Measurements from ENCODE around the gene ZNF785. TPM values are rescaled to one million over a fixed set of nuclear protein-coding genes. Genes with fewer than 3 reads are reported as not detected.

Gene ZNF785
- total and polyA plus RNA-seq, 2 donors (not counting 3 experiments of a cell fraction or from before 2014, with no cell fraction given): 7.8 to 21.9 TPM

- Histone ChIP-seq H3K27me3 (ENCODE audit: control insufficient read depth in 2 of 2, insufficient read depth in 2 of 2, low read length in 2 of 2) (no peaks in the 10 kb centered on the region), H3K9ac (replicated peaks; ENCODE audit: extremely low read depth, insufficient read depth, low read length) (no peak overlapping the region), H4K20me1 (replicated peaks; ENCODE audit: control insufficient read depth, extremely low read depth, insufficient read depth, low read length) (no peaks in the 10 kb centered on the region), H3K9me3 (replicated peaks; ENCODE audit: control insufficient read depth, insufficient read depth, low read length) (no peaks in the 10 kb centered on the region), H3K9me1 (replicated peaks; ENCODE audit: control insufficient read depth, extremely low read depth, insufficient read depth, low read length) (no peaks in the 10 kb centered on the region), H3K4me2 (ENCODE audit: insufficient read depth, low read length) (no peak overlapping the region), H3K36me3 (ENCODE audit: control insufficient read depth in 2 of 2, extremely low read depth in 1 of 2, insufficient read depth in 2 of 2, low read length in 2 of 2) (peaks cover 2 to 11% of the 10 kb centered on the region in 2 experiments), H3K4me3 (replicated peaks in 1 of 3; ENCODE audit: insufficient read depth in 1 of 3, low read depth in 1 of 3, low read length in 3 of 3) (no peak overlapping the region), H2AFZ (ENCODE audit: low read depth, low read length) (no peak overlapping the region), H3K4me1 (ENCODE audit: control insufficient read depth, extremely low read depth, insufficient read depth, low read length) (peaks cover 7% of the 10 kb centered on the region), H3K27ac (ENCODE audit: insufficient read depth, low read depth, low read length) (no peak overlapping the region), H3K79me2 (ENCODE audit: control insufficient read depth, insufficient read depth, low read length) (peaks cover 28% of the 10 kb centered on the region)
- FAIRE-seq (no peak), DNase-seq (ENCODE audit: low read depth, low spot score) (no peak)
- intact Hi-C loops (cut with micrococcal nuclease): no loop called here
- dilution Hi-C loops (cut with MboI; ENCODE audit: extremely low pct_ligation_motif_present, low sequenced_read_pairs): no loop called here
- TF ChIP-seq POLR2AphosphoS5 (IDR thresholded peaks at IDR 0.05; ENCODE audit: insufficient read depth, low read depth, low read length): no peak
- TF ChIP-seq FOS (IDR thresholded peaks at IDR 0.05; ENCODE audit: borderline replicate concordance, insufficient read depth, low read length): no peak
- TF ChIP-seq POLR2A (IDR thresholded peaks at IDR 0.05; ENCODE audit: low read depth, low read length): no peak
- no peak for TF ChIP-seq MYC (IDR thresholded peaks at IDR 0.05; ENCODE audit: low read depth, low read length)
- TF ChIP-seq EZH2 (IDR thresholded peaks at IDR 0.05; ENCODE audit: borderline replicate concordance, low read depth, low read length, severe bottlenecking): no peak
- no peak for TF ChIP-seq GATA2 (IDR thresholded peaks at IDR 0.05; ENCODE audit: insufficient read depth, insufficient read length, low read depth, low read length)
- no peak for TF ChIP-seq MAX (IDR thresholded peaks at IDR 0.05; ENCODE audit: insufficient read depth, insufficient read length)
- no peak for TF ChIP-seq CTCF (IDR thresholded peaks at IDR 0.05; ENCODE audit: extremely low read depth in 1 of 2, insufficient read depth in 1 of 2, low read depth in 1 of 2, low read length in 2 of 2)
- no peak for TF ChIP-seq JUN (IDR thresholded peaks at IDR 0.05; ENCODE audit: borderline replicate concordance, insufficient read depth, insufficient read length, low read depth)
- POLR2A ChIA-PET: no interaction called here
- no TSS peak for BruUV-seq (replicated peaks)
- CTCF ChIA-PET: interaction anchor here (1.2 kb wide), 1 partner anchor 17 kb away, joined by 5 read pairs; no protein-coding TSS in a partner anchor
Measured at GRCh38 chr16:30581457-30581856, 4.0 kb downstream of the ZNF785 start.
